HEK293 (cell line): Measurements from ENCODE around the gene LIME1.

Experiments
- CTCF ChIA-PET: fragments of 350-600 bp; formaldehyde crosslinking; extraction: SDS; loops from one replicate; lab custom pipeline; 2021; ENCODE audit warnings: antibody characterized with exemption; lab: Yijun Ruan, JAX
- POLR2A ChIA-PET: fragments of 300-600 bp; formaldehyde crosslinking; extraction: SDS; loops from one replicate; lab custom pipeline; 2020; ENCODE audit warnings: antibody characterized with exemption, inconsistent platforms; lab: Yijun Ruan, JAX
- H3K27ac ChIP-seq: fragments of 200-500 bp; sonication (Bioruptor generic); 2 replicates; pipeline ENCODE4 v1.5.1; 2014; ENCODE audit warnings: low read depth, low read length, control low read depth, inconsistent platforms; ENCODE audit errors: extremely low read depth
- H3K36me3 ChIP-seq, 2 experiments: fragments of 200-500 bp in 1 of 2; sonication (Bioruptor generic) in 1 of 2; 1 replicate in 1 of 2; 2 replicates in 1 of 2; pipeline ENCODE4 v1.5.1; 2014 to 2017; ENCODE audit warnings: inconsistent platforms in 2 of 2, low read length in 2 of 2; ENCODE audit not compliant: control insufficient read depth in 2 of 2, insufficient read depth in 1 of 2
- H3K4me1 ChIP-seq: fragments of 200-500 bp; sonication (Bioruptor generic); 2 replicates; pipeline ENCODE4 v1.5.1; 2014; ENCODE audit warnings: mild to moderate bottlenecking, low read length, inconsistent platforms; ENCODE audit not compliant: control insufficient read depth, insufficient read depth
- H3K4me3 ChIP-seq: 2 replicates; pipeline ENCODE4 v1.5.1; 2011; ENCODE audit warnings: low read depth, mild to moderate bottlenecking, control low read depth, low read length, moderate library complexity
- H3K9me3 ChIP-seq: fragments of 200-500 bp; sonication (Bioruptor generic); 2 replicates; pipeline ENCODE4 v1.5.1; 2014; ENCODE audit warnings: low read depth, low read length, inconsistent platforms; ENCODE audit not compliant: control insufficient read depth, insufficient read depth
- FEZF1 ChIP-seq: fragments of 450-650 bp; formaldehyde crosslinking; IDR thresholded peaks from 2 replicates; pipeline ENCODE4 v1.5.1; 2016; ENCODE audit warnings: missing biosample characterization, missing genetic modification characterization
- GLI2 ChIP-seq: fragments of 450-650 bp; formaldehyde crosslinking; IDR thresholded peaks from 2 replicates; pipeline ENCODE4; 2017; ENCODE audit warnings: missing biosample characterization, missing genetic modification characterization, low read depth, borderline replicate concordance
- KLF10 ChIP-seq: fragments of 450-650 bp; IDR thresholded peaks from 2 replicates; pipeline ENCODE4 v1.5.1; 2018; ENCODE audit warnings: missing biosample characterization, mild to moderate bottlenecking, missing genetic modification characterization
- KLF16 ChIP-seq: fragments of 450-650 bp; formaldehyde crosslinking; IDR thresholded peaks from 2 replicates; pipeline ENCODE4 v1.5.1; 2017; ENCODE audit warnings: missing biosample characterization, missing genetic modification characterization
- KLF7 ChIP-seq: fragments of 450-650 bp; formaldehyde crosslinking; IDR thresholded peaks from 2 replicates; pipeline ENCODE4 v1.5.1; 2016; ENCODE audit warnings: missing biosample characterization, missing genetic modification characterization, borderline replicate concordance
- TRIM28 ChIP-seq: IDR thresholded peaks from 2 replicates; pipeline ENCODE4 v1.6.1; 2011; ENCODE audit warnings: low read length, control low read depth, borderline replicate concordance
- ZFHX2 ChIP-seq: fragments of 450-650 bp; formaldehyde crosslinking; conservative IDR thresholded peaks from 2 replicates; pipeline ENCODE4 v1.5.1; 2016; ENCODE audit warnings: missing biosample characterization, missing genetic modification characterization
- ZNF121 ChIP-seq: fragments of 450-650 bp; formaldehyde crosslinking; IDR thresholded peaks from 2 replicates; pipeline ENCODE4 v1.5.1; 2016; ENCODE audit warnings: missing biosample characterization, missing genetic modification characterization
- ZNF280D ChIP-seq: fragments of 450-650 bp; formaldehyde crosslinking; IDR thresholded peaks from 2 replicates; pipeline ENCODE4 v1.5.1; 2016; ENCODE audit warnings: missing biosample characterization, missing genetic modification characterization
- ZNF654 ChIP-seq: fragments of 450-650 bp; formaldehyde crosslinking; IDR thresholded peaks from 2 replicates; pipeline ENCODE4 v1.5.1; 2016; ENCODE audit warnings: low read depth, missing biosample characterization, missing genetic modification characterization
- ZNF664 ChIP-seq: fragments of 450-650 bp; formaldehyde crosslinking; IDR thresholded peaks from 2 replicates; pipeline ENCODE4 v1.5.1; 2016; ENCODE audit warnings: missing biosample characterization, missing genetic modification characterization
- ZNF76 ChIP-seq: fragments of 450-650 bp; formaldehyde crosslinking; IDR thresholded peaks from 2 replicates; pipeline ENCODE4; 2016; ENCODE audit warnings: low read depth, missing biosample characterization, missing genetic modification characterization, borderline replicate concordance
- TF ChIP-seq, protein P1 (sequence below): fragments of 450-650 bp; formaldehyde crosslinking; IDR thresholded peaks from 2 replicates; pipeline ENCODE4 v1.5.1; 2016; ENCODE audit warnings: missing biosample characterization, missing genetic modification characterization

LIME1 gene

GRCh38 chr20:63743210-63743970 lies 6.9 kb downstream of the LIME1 start (continued):
- TF ChIP-seq ZNF280D (no peak), KLF16 (tag by site-specific recombination) (no peak), KLF10 (tag by site-specific recombination) (no peak)

DNA sequence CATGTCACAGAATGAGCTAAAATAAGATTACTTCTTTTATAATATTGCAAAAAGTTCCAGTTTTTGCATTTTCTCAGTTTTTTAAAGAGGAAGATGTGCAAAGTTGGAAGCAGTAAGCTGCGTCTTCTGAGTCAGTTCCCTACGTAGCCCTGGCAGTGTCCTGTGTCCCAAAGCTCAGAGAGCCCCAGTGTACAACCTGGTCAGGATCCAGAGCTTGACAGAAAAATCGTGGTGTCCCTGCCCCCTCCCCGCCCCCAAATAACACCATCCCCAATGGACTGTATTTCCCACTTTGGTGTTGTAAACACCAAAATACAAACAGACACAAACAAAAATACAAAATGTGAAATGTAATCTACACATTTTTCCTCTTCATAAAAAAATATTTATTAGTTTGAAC lies 7.7 kb downstream of the LIME1 start:
- ChIA-PET CTCF (no interaction called here), POLR2A (no interaction called here)
- Histone ChIP-seq H3K27ac (no peak overlapping the region), H3K4me1 (no peaks in the 10 kb centered on the region; the same call in 1 of the 2 replicates), H3K36me3 (peaks cover 4 to 28% of the 10 kb centered on the region in 2 experiments; a peak in 1 of 3 replicates), H3K4me3 (no peak overlapping the region), H3K9me3 (no peaks in the 10 kb centered on the region)
- no peak for TF ChIP-seq TRIM28
- no peak for TF ChIP-seq KLF7 (tag by site-specific recombination)
- no peak for TF ChIP-seq FEZF1 (tag by site-specific recombination)
- no peak for TF ChIP-seq GLI2 (tag by site-specific recombination)

- CTCF ChIA-PET, result interaction anchor here (0.6 to 1.3 kb wide), 2 partner anchors 113 to 229 kb away, joined by 3 to 5 read pairs; no protein-coding TSS in a partner anchor
- no peak overlapping the region for H3K4me3 ChIP-seq
- H3K4me1 ChIP-seq, result no peaks in the 10 kb centered on the region
- H3K27ac ChIP-seq, result no peak overlapping the region
- H3K36me3 ChIP-seq, result peaks cover 4 to 28% of the 10 kb centered on the region in 2 experiments; a peak in 1 of 3 replicates
- TF ChIP-seq ZFHX2 (0 out of 2 replicates have a peak, but pooled peaks have one; percentile 11), ZNF76 (tag by site-specific recombination) (no peak), ZNF121 (tag by site-specific recombination) (no peak), ZNF664 (tag by site-specific recombination) (no peak), ZNF654 (tag by site-specific recombination) (no peak)
- TF ChIP-seq, protein P1, sequence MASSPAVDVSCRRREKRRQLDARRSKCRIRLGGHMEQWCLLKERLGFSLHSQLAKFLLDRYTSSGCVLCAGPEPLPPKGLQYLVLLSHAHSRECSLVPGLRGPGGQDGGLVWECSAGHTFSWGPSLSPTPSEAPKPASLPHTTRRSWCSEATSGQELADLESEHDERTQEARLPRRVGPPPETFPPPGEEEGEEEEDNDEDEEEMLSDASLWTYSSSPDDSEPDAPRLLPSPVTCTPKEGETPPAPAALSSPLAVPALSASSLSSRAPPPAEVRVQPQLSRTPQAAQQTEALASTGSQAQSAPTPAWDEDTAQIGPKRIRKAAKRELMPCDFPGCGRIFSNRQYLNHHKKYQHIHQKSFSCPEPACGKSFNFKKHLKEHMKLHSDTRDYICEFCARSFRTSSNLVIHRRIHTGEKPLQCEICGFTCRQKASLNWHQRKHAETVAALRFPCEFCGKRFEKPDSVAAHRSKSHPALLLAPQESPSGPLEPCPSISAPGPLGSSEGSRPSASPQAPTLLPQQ (tag by site-specific recombination), result no peak
- TF ChIP-seq, all 188 proteins: peak for 1
- POLR2A ChIA-PET, result interaction anchor here (1.0 kb wide), 1 partner anchor 8 kb away, joined by 3 read pairs; the partner anchor contains the start of gene LIME1
- no peaks in the 10 kb centered on the region for H3K9me3 ChIP-seq
Measured at GRCh38 chr20:63744574-63745423, 8.3 kb downstream of the LIME1 start.
